Karpas-422 (cell line): Measurements from ENCODE around the gene ZSWIM3. TPM values are rescaled to one million over a fixed set of nuclear protein-coding genes. Genes with fewer than 3 reads are reported as not detected.

Source experiments
- DNase-seq: peaks from one replicate; pipeline ENCODE4 v3.0.0-alpha.2; 2015
- H2AFZ ChIP-seq: fragments of 200-600 bp; sonication (generic); 2 replicates; pipeline ENCODE4 v1.6.1; 2014; ENCODE audit warnings: antibody characterized with exemption, low read length, mixed read lengths
- H3K27ac ChIP-seq: fragments of 200-600 bp; sonication (generic); 2 replicates; pipeline ENCODE4 v1.5.1; 2014; ENCODE audit warnings: mild to moderate bottlenecking, low read length, moderate library complexity
- H3K27me3 ChIP-seq: fragments of 200-600 bp; sonication (generic); 2 replicates; pipeline ENCODE4 v1.6.1; 2014; ENCODE audit warnings: low read length, mixed read lengths
- H3K36me3 ChIP-seq: fragments of 200-600 bp; sonication (generic); 2 replicates; pipeline ENCODE4 v1.6.1; 2014; ENCODE audit warnings: low read length, mixed read lengths; ENCODE audit not compliant: insufficient read depth
- H3K4me1 ChIP-seq: fragments of 200-600 bp; sonication (generic); 2 replicates; pipeline ENCODE4 v1.6.1; 2014; ENCODE audit warnings: mild to moderate bottlenecking, low read length, mixed read lengths
- H3K4me2 ChIP-seq: fragments of 200-600 bp; sonication (generic); 2 replicates; pipeline ENCODE4 v1.6.1; 2014; ENCODE audit warnings: low read length, low read depth, mild to moderate bottlenecking; ENCODE audit not compliant: poor library complexity, severe bottlenecking
- H3K4me3 ChIP-seq: fragments of 200-600 bp; sonication (generic); 2 replicates; pipeline ENCODE4 v1.5.1; 2014; ENCODE audit warnings: mild to moderate bottlenecking, antibody characterized with exemption, low read length, mixed read lengths
- H3K79me2 ChIP-seq: fragments of 200-600 bp; sonication (generic); 2 replicates; pipeline ENCODE4 v1.6.1; 2014; ENCODE audit warnings: mild to moderate bottlenecking, low read length, mixed read lengths
- H3K9ac ChIP-seq: fragments of 200-600 bp; sonication (generic); 2 replicates; pipeline ENCODE4 v1.6.0; 2014; ENCODE audit warnings: low read length
- H3K9me2 ChIP-seq: fragments of 200-600 bp; sonication (generic), shearing (Covaris generic); replicated peaks from 2 replicates; pipeline ENCODE4 v1.6.0; 2014; ENCODE audit warnings: mild to moderate bottlenecking, low read length, moderate library complexity; ENCODE audit not compliant: insufficient read depth
- H3K9me3 ChIP-seq: fragments of 300-700, 200-600 bp; sonication (generic); 2 replicates; pipeline ENCODE4 v1.6.1; 2014; ENCODE audit warnings: low read length, mixed read lengths
- H4K20me1 ChIP-seq: fragments of 200-600 bp; sonication (generic); 2 replicates; pipeline ENCODE4 v1.6.1; 2014; ENCODE audit warnings: mild to moderate bottlenecking, antibody characterized with exemption, low read length, low read depth; ENCODE audit not compliant: insufficient read depth
- total RNA-seq: library from RNA; depleted of rRNA; stranded (reverse); fragments of >200 nt; shearing (Covaris generic); gene quantifications from 2 replicates; pipeline ENCODE4 v1.2.3, GENCODE V29; 2014; ENCODE audit warnings: low replicate concordance

Gene ZSWIM3
- total RNA-seq, 1 experiment from 2014 or later: 9.9 TPM

DNA sequence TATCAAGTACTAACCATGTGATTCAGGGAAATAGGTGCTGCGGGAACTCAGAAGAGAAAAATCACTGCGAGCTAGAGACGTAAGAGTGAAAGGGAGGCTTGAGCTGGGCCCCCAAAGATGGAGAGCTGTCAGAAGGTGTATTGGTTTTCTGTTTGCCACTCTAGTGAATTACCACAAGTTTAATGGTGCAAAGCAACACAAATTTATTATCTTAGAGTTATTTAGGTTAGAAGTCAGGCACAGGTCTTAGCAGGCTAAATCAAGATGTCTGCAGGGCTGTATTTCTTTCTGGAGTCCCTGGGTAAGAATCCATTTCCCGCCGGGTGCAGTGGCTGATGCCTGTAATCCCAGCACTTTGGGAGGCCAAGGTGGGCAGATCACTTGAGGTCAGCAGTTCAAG lies 2.5 kb downstream of the ZSWIM3 start:
- Histone ChIP-seq H3K4me2 (no peak overlapping the region), H3K4me1 (peaks cover 22% of the 10 kb centered on the region), H3K36me3 (0 out of 2 replicates have a peak, but pooled peaks cover 1% of the 10 kb centered on the region), H3K4me3 (no peak overlapping the region), H3K9ac (no peak overlapping the region), H3K27ac (no peak overlapping the region), H3K9me2 (no peaks in the 10 kb centered on the region), H3K9me3 (no peaks in the 10 kb centered on the region), H4K20me1 (no peaks in the 10 kb centered on the region), H2AFZ (no peak overlapping the region), H3K27me3 (no peaks in the 10 kb centered on the region), H3K79me2 (peaks cover 48% of the 10 kb centered on the region)
- DNase-seq: no peak

DNA sequence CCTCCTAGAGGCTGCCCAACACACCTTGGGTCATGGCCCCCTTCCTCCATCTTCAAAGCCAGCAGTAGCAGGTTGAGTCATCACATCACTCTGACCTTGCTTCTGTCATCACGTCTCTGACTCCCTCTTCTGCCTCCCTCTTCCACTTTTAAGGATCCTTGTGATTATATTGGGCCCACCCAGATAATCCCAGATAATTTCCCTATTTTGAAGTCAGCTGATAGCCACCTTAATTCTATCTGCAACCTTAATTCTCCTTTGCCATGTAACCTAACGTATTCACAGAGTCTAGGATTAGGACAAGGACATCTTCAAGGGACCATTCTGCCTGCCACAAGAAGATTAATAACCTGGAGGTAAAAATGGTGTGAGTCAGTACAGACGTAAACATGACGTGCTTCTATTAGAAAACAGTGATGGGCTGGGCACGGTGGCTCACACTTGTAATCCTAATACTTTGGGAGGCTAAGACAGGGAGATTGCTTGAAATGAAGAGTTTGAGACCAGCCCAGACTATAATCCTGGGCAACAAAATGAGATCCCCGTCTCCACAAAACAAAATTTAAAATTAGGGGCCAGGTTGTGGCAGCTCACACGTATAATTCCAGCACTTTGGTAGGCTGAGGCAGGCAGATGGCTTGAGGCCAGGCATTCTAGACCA lies 3.3 kb downstream of the ZSWIM3 start:
- peaks cover 22% of the 10 kb centered on the region for H3K4me1 ChIP-seq
- no peaks in the 10 kb centered on the region for H3K9me3 ChIP-seq
- no peak overlapping the region for H3K27ac ChIP-seq
- H2AFZ ChIP-seq: no peak overlapping the region
- no peaks in the 10 kb centered on the region for H3K9me2 ChIP-seq
- no peak overlapping the region for H3K4me2 ChIP-seq
- peaks cover 42% of the 10 kb centered on the region for H3K79me2 ChIP-seq
- no peak overlapping the region for H3K9ac ChIP-seq
- no peak for DNase-seq
- no peaks in the 10 kb centered on the region for H3K27me3 ChIP-seq
- no peak overlapping the region for H3K4me3 ChIP-seq
- H4K20me1 ChIP-seq: no peaks in the 10 kb centered on the region
- no peaks in the 10 kb centered on the region for H3K36me3 ChIP-seq

GRCh38 chr20:45861221-45862075 lies 4.0 kb downstream of the ZSWIM3 start:
- Histone ChIP-seq H3K27ac (no peak overlapping the region), H3K9me3 (no peaks in the 10 kb centered on the region), H3K9ac (no peak overlapping the region), H3K9me2 (no peaks in the 10 kb centered on the region), H2AFZ (no peak overlapping the region), H3K27me3 (no peaks in the 10 kb centered on the region), H3K4me1 (peaks cover 14% of the 10 kb centered on the region), H4K20me1 (no peaks in the 10 kb centered on the region), H3K4me3 (no peak overlapping the region), H3K4me2 (no peak overlapping the region), H3K79me2 (peaks cover 34% of the 10 kb centered on the region), H3K36me3 (no peaks in the 10 kb centered on the region)
- DNase-seq: no peak

DNA sequence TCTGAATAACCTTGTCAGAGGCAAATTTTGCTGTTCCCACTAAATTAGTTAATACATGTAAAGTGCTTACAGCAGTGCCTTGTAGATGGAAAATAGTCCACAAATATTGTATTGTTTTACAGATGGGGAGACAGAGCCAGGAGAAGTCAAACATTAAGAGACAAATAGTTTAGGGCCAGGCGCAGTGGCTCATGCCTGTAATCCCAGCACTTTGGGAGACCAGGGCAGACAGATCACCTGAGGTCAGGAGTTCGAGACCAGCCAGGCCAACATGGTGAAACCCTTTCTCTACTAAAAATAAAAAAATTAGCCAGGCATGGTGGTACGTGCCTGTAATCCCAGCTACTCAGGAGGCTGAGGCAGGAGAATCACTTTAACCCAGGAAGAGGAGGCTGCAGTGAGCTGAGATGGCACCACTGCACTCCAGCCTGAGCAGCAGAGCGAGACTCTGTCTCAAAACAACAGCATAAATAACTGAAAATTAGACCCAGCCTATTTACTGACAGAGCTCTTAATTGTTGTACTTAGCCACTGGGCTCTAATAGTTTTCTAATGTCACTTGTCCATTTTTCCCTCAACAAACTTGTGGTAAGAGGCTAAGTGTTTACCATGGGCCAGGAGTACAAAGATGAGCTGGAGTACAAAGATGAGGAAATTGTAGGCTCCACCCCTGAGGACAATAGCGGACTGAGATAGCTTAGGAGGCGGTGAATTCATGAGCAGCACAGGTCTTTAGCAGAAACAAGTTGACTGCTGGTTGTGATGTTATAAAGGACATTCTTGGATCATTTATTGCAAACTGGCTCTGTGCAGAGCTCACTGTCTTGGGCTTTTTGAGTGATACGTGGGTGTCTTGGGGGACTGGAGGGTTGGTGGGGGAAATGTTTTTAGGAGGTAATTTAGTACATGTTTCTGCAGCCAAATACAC lies 6.4 kb downstream of the ZSWIM3 start:
- Histone ChIP-seq H3K9me3 (no peaks in the 10 kb centered on the region), H4K20me1 (no peaks in the 10 kb centered on the region), H2AFZ (no peak overlapping the region), H3K79me2 (peaks cover 21% of the 10 kb centered on the region), H3K4me1 (peaks cover 4% of the 10 kb centered on the region), H3K9ac (no peak overlapping the region), H3K27me3 (no peaks in the 10 kb centered on the region), H3K4me3 (no peak overlapping the region), H3K4me2 (no peak overlapping the region), H3K36me3 (no peaks in the 10 kb centered on the region), H3K27ac (no peak overlapping the region), H3K9me2 (no peaks in the 10 kb centered on the region)
- no peak for DNase-seq

DNA sequence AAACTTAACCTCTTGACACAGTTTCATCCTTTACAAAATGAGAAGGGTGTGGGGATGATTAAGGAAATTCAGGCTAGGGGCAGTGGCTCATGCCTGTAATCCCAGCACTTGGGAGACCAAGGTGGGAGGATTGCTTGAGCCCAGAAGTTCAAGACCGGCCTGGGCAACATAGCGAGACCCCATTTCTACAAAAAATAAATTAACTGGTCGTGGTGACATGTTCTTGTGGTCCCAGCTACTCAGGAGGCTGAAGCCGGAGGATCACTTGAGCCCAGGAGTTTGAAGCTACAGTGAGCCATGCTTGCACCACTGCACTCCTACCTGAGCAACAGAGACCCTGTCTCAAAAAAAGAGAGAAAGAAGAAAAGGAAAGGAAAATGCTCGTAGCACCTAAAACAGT lies 9.0 kb downstream of the ZSWIM3 start:
- no peak overlapping the region for H2AFZ ChIP-seq
- peaks cover 10% of the 10 kb centered on the region; the same call in 1 of the 2 replicates for H3K79me2 ChIP-seq
- no peak overlapping the region for H3K4me2 ChIP-seq
- no peak overlapping the region for H3K4me3 ChIP-seq
- no peaks in the 10 kb centered on the region for H3K36me3 ChIP-seq
- no peaks in the 10 kb centered on the region for H3K4me1 ChIP-seq
- H3K9ac ChIP-seq: no peak overlapping the region
- H3K9me2 ChIP-seq: no peaks in the 10 kb centered on the region
- H3K27me3 ChIP-seq: no peaks in the 10 kb centered on the region
- no peaks in the 10 kb centered on the region for H4K20me1 ChIP-seq
- H3K9me3 ChIP-seq: no peaks in the 10 kb centered on the region
- no peak overlapping the region for H3K27ac ChIP-seq
- no peak for DNase-seq

GRCh38 chr20:45867136-45867818 lies 9.9 kb downstream of the ZSWIM3 start:
- no peak overlapping the region for H2AFZ ChIP-seq

GRCh38 chr20:45867819-45868176 lies 10.4 kb downstream of the ZSWIM3 start:
- Histone ChIP-seq H3K27me3 (no peaks in the 10 kb centered on the region), H3K79me2 (peaks cover 8% of the 10 kb centered on the region; the same call in 1 of the 2 replicates), H3K4me2 (no peak overlapping the region), H3K27ac (no peak overlapping the region), H3K9me3 (no peaks in the 10 kb centered on the region), H4K20me1 (no peaks in the 10 kb centered on the region), H3K36me3 (no peaks in the 10 kb centered on the region), H3K9ac (no peak overlapping the region), H2AFZ (no peak overlapping the region), H3K4me1 (no peaks in the 10 kb centered on the region), H3K9me2 (no peaks in the 10 kb centered on the region), H3K4me3 (no peak overlapping the region)
- no peak for DNase-seq

More at GRCh38 chr20:45867136-45867818, 9.9 kb downstream of the ZSWIM3 start:
- Histone ChIP-seq H3K9ac (no peak overlapping the region), H3K9me2 (no peaks in the 10 kb centered on the region), H3K4me2 (no peak overlapping the region), H3K9me3 (no peaks in the 10 kb centered on the region), H4K20me1 (no peaks in the 10 kb centered on the region), H3K27ac (no peak overlapping the region), H3K4me3 (no peak overlapping the region), H3K27me3 (no peaks in the 10 kb centered on the region), H3K36me3 (no peaks in the 10 kb centered on the region), H3K79me2 (peaks cover 10% of the 10 kb centered on the region; the same call in 1 of the 2 replicates), H3K4me1 (no peaks in the 10 kb centered on the region)
- DNase-seq: no peak
